NB4 (cell line): ENCODE results near the gene PGP.

Experiments used
- DNase-seq: peaks from one replicate; pipeline ENCODE4 v3.0.0; 2010; ENCODE audit warnings: low read depth
- H3K4me3 ChIP-seq: one replicate; pipeline ENCODE4 v1.5.1; 2011; ENCODE audit warnings: mild to moderate bottlenecking, low read depth, low read length, moderate library complexity
- MYC ChIP-seq: IDR thresholded peaks from 2 replicates; pipeline ENCODE4 v1.6.1; 2011; ENCODE audit warnings: low read depth, low read length
- POLR2A ChIP-seq: IDR thresholded peaks from 2 replicates; pipeline ENCODE4 v1.6.1; 2011; ENCODE audit warnings: mild to moderate bottlenecking; ENCODE audit not compliant: insufficient read length; ENCODE audit errors: extremely low read depth
- TF ChIP-seq, protein P1 (sequence below): IDR thresholded peaks from one replicate; pipeline ENCODE4 v1.5.1; 2012; ENCODE audit warnings: low read depth, low read length
- TF ChIP-seq, protein P2 (sequence below): IDR thresholded peaks from 2 replicates; pipeline ENCODE4 v1.6.1; 2011; ENCODE audit warnings: low read depth, low read length

The PGP gene

DNA sequence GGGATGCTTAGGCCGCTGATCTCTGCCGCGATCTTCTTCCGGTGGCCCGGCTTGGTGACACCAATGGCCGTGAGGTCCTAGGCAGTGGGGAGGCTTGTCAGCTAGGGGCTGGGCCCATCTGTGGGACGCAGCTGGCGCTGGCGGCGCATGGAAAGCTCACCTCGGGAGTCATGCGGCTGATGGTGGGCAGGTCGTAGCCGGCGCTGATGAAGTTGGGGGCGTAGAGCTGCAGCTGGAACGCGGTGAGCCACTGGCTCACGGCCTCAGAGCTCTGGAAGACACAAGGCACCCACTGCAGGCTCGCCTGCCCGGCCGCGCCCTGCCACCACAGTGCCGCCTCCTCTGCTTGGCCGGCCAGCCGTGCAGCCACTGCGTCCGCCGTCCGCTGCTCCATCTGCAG lies 31.0 kb downstream of the PGP start:
- DNase-seq, result no peak
- TF ChIP-seq, protein P1, sequence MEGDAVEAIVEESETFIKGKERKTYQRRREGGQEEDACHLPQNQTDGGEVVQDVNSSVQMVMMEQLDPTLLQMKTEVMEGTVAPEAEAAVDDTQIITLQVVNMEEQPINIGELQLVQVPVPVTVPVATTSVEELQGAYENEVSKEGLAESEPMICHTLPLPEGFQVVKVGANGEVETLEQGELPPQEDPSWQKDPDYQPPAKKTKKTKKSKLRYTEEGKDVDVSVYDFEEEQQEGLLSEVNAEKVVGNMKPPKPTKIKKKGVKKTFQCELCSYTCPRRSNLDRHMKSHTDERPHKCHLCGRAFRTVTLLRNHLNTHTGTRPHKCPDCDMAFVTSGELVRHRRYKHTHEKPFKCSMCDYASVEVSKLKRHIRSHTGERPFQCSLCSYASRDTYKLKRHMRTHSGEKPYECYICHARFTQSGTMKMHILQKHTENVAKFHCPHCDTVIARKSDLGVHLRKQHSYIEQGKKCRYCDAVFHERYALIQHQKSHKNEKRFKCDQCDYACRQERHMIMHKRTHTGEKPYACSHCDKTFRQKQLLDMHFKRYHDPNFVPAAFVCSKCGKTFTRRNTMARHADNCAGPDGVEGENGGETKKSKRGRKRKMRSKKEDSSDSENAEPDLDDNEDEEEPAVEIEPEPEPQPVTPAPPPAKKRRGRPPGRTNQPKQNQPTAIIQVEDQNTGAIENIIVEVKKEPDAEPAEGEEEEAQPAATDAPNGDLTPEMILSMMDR, result no peak
- no peak for TF ChIP-seq MYC
- no peak for TF ChIP-seq POLR2A
- TF ChIP-seq, protein P2, sequence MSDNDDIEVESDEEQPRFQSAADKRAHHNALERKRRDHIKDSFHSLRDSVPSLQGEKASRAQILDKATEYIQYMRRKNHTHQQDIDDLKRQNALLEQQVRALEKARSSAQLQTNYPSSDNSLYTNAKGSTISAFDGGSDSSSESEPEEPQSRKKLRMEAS, result no peak
- no peak overlapping the region for H3K4me3 ChIP-seq

DNA sequence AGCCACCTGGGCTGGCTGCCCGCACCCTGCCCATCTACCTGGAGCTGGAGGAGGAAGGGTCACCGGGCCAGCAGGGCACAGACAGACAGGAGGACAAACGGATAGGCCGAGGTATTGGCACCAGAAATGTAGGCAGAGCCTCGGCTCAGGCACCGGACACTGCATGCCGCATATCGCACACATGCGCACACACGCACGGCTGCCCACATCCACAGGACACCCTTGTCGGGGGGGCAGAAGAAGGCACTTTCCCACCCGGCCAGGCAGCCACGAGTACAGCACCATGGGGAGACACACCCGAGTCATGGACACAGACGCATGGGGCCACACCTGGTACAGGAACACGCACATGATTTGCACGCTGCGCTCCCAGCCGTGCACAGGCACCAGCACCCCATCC lies 32.7 kb downstream of the PGP start:
- DNase-seq, result no peak
- TF ChIP-seq, protein P2, result no peak
- H3K4me3 ChIP-seq, result no peak overlapping the region

DNA sequence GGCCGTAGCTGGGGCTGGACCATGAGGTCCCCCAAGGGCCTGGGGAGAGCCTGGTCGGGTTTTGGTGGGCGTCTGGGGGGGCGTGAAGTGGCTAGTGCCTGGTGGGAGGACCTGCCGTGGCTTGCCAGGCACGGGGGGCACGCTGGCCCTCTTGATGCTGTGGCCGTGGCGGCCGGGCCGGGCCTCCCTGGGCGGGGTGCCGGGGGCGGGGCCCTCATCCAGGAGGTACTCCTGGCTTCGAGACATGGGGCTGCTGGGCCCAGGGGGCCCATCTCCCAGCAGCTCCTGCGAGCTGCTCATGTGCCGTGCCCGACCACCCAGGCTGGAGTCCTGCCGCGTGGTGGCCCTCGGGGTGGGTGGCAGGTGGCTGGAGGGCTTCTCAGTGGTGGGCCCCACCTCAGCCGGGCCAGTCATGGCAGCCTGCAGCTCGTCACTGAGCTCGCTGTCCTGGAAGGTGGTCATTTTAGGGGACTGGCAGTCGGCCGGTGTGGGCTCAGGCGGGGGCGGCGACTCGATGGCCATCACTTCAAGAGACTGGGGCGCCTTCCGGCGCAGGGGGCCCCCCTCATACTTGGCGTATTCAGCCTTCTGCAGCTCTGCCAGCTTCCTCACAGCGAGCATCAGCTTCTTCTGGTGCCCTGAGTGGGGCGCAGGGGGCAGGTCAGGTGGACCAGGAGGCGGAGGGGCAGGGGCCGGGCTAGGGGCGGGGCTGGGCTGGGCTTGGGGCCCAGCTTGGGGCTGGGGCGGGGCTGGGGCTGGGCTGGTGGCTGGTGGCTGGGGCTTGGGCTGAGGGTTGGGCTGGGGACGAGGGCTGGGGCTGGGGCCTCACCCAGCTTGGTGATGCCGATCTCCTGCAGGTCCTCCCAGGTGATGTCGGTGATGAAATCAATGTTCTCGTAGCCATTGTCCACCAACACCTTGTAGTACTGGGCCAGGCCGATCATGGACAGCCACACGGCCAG lies 33.4 kb downstream of the PGP start:
- no peak overlapping the region for H3K4me3 ChIP-seq
- TF ChIP-seq MYC (no peak), POLR2A (no peak)
- TF ChIP-seq, protein P2, result no peak
- TF ChIP-seq, protein P1, result no peak
- DNase-seq, result no peak

DNA sequence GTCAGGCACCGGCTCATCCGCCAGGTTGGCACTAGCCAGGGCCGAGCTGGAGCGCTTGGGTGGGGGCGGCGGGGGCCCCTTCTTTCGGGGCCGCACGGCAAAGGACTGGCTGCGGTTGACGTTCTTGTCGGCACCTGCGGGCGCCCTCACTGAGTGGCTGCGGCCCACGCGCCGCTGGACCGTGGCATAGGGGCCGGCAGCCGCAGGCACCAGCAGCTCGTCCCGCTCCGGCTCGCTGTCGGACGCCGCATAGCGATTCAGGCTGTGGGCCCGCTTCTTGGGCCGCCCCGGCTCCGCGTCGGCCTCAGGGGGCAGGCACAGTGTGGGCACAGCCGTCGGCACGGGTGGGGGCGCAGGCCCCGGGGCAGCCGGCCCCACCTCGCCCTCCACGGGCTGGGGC lies 34.2 kb downstream of the PGP start:
- TF ChIP-seq MYC (no peak), POLR2A (no peak)
- TF ChIP-seq, protein P1, result no peak
- TF ChIP-seq, protein P2, result no peak
- DNase-seq, result no peak
- H3K4me3 ChIP-seq, result no peak overlapping the region

DNA sequence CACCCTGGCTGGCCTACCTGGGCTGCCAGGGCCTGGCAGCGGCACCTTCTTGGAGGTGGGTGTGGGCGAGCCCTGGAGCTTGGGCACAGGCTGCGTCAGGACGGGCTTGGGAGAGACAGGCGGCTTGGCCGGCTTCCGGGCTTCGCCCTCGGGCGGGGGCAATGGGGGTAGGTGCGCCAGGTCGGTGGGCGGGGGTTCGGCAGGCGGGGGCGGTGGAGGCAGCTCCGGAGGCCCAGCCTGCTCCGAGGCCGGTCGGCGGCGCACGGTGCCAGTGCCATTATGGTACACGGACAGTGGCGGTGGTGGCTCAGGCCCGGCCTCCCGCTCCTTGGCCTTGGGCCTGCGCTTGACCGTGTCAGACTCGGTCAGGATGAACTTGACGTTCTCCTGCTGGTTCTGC lies 35.1 kb downstream of the PGP start:
- no peak for DNase-seq
- TF ChIP-seq, protein P2, result no peak
- TF ChIP-seq MYC (no peak), POLR2A (no peak)
- TF ChIP-seq, protein P1, result no peak
- no peak overlapping the region for H3K4me3 ChIP-seq

DNA sequence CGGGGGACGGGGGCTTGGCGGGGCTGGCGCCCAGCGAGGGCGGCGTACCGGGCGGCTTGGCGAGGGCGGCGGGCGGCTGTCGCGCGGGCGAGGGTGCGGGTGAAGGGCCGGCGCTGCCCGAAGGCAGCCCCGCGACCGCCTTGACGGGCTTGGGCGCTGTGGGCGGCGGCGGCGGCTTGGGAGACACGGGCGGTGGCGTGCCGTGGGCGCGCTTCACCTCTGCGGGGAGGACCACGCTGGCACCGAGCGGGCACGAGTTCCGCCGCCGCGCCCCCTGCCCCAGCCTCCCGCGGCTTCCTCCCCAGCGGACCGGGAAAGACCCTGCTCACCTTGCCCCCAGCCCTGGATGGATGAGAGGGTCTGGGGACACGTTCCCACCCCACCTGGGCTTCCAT lies 35.5 kb downstream of the PGP start:
- H3K4me3 ChIP-seq, result no peak overlapping the region
- no peak for TF ChIP-seq POLR2A
- TF ChIP-seq, protein P2, result no peak
- no peak for TF ChIP-seq MYC
- TF ChIP-seq, protein P1, result no peak
- no peak for DNase-seq
